IPS-20b (cell line): ENCODE data around the gene SLC39A5.

Source experiments
- H3K27ac ChIP-seq: one replicate; pipeline ENCODE4 v1.5.1; 2013; ENCODE audit warnings: low read length
- H3K27me3 ChIP-seq: 2 replicates; pipeline ENCODE4 v1.6.1; 2013; ENCODE audit warnings: mild to moderate bottlenecking, low read length, inconsistent platforms; ENCODE audit not compliant: insufficient read depth
- H3K36me3 ChIP-seq: 2 replicates; pipeline ENCODE4 v1.6.1; 2013; ENCODE audit warnings: low read depth, mild to moderate bottlenecking, inconsistent platforms, low read length, moderate library complexity; ENCODE audit not compliant: insufficient read depth
- H3K4me1 ChIP-seq: 2 replicates; pipeline ENCODE4 v1.6.1; 2013; ENCODE audit warnings: mild to moderate bottlenecking, control low read depth, inconsistent platforms, low read length, moderate library complexity; ENCODE audit not compliant: insufficient read depth
- H3K4me3 ChIP-seq: 2 replicates; pipeline ENCODE4 v1.5.1; 2013; ENCODE audit warnings: mild to moderate bottlenecking, low read length, inconsistent platforms
- H3K9ac ChIP-seq: 2 replicates; pipeline ENCODE4 v1.6.1; 2013; ENCODE audit warnings: low read depth, mild to moderate bottlenecking, inconsistent platforms, low read length, moderate library complexity
- H3K9me3 ChIP-seq: 2 replicates; pipeline ENCODE4 v1.6.1; 2013; ENCODE audit warnings: mild to moderate bottlenecking, low read depth, low read length, inconsistent platforms; ENCODE audit not compliant: insufficient read depth

Gene SLC39A5

GRCh38 chr12:56234746-56235436 lies 5.0 kb downstream of the SLC39A5 start:
- H3K9ac ChIP-seq = no peak overlapping the region
- peaks cover 12% of the 10 kb centered on the region; the same call in 1 of the 2 replicates for H3K36me3 ChIP-seq
- no peaks in the 10 kb centered on the region for H3K27me3 ChIP-seq
- no peak overlapping the region for H3K4me3 ChIP-seq
- no peaks in the 10 kb centered on the region; the same call in 1 of the 2 replicates for H3K4me1 ChIP-seq
- H3K9me3 ChIP-seq = no peaks in the 10 kb centered on the region
- no peak overlapping the region for H3K27ac ChIP-seq

- Histone ChIP-seq H3K36me3 (peaks cover 24% of the 10 kb centered on the region), H3K9ac (no peak overlapping the region)
Measured at GRCh38 chr12:56236091-56236490, 6.2 kb downstream of the SLC39A5 start.

GRCh38 chr12:56236985-56237384 lies 7.1 kb downstream of the SLC39A5 start:
- H3K27ac ChIP-seq = no peak overlapping the region
- H3K9ac ChIP-seq = no peak overlapping the region
- H3K9me3 ChIP-seq = no peaks in the 10 kb centered on the region
- no peaks in the 10 kb centered on the region for H3K4me1 ChIP-seq
- peaks cover 33% of the 10 kb centered on the region for H3K36me3 ChIP-seq
- no peak overlapping the region for H3K4me3 ChIP-seq
- H3K27me3 ChIP-seq = no peaks in the 10 kb centered on the region

More at GRCh38 chr12:56236091-56236490, 6.2 kb downstream of the SLC39A5 start:
- no peaks in the 10 kb centered on the region for H3K4me1 ChIP-seq
- no peaks in the 10 kb centered on the region for H3K9me3 ChIP-seq
- no peak overlapping the region for H3K27ac ChIP-seq
- no peak overlapping the region for H3K4me3 ChIP-seq
- H3K27me3 ChIP-seq = no peaks in the 10 kb centered on the region

- Histone ChIP-seq H3K36me3 (peaks cover 38% of the 10 kb centered on the region), H3K9me3 (no peaks in the 10 kb centered on the region), H3K9ac (no peak overlapping the region), H3K27me3 (no peaks in the 10 kb centered on the region), H3K27ac (no peak overlapping the region), H3K4me1 (no peaks in the 10 kb centered on the region), H3K4me3 (no peak overlapping the region)
Measured at GRCh38 chr12:56237552-56237951, 7.7 kb downstream of the SLC39A5 start.

GRCh38 chr12:56241424-56242303 lies 11.8 kb downstream of the SLC39A5 start:
- H3K9me3 ChIP-seq = no peaks in the 10 kb centered on the region
- H3K4me1 ChIP-seq = no peaks in the 10 kb centered on the region
- no peak overlapping the region for H3K4me3 ChIP-seq
- H3K27ac ChIP-seq = no peak overlapping the region
- H3K9ac ChIP-seq = no peak overlapping the region
- peaks cover 70% of the 10 kb centered on the region for H3K36me3 ChIP-seq
- no peaks in the 10 kb centered on the region for H3K27me3 ChIP-seq

- no peak overlapping the region for H3K9ac ChIP-seq
- no peak overlapping the region for H3K27ac ChIP-seq
- H3K27me3 ChIP-seq = no peaks in the 10 kb centered on the region
- H3K9me3 ChIP-seq = no peaks in the 10 kb centered on the region
- H3K4me1 ChIP-seq = no peaks in the 10 kb centered on the region
- H3K4me3 ChIP-seq = no peak overlapping the region
- peaks cover 82% of the 10 kb centered on the region for H3K36me3 ChIP-seq
Measured at GRCh38 chr12:56242986-56243385, 13.1 kb downstream of the SLC39A5 start.

GRCh38 chr12:56243731-56244181 lies 13.9 kb downstream of the SLC39A5 start:
- H3K4me1 ChIP-seq = no peaks in the 10 kb centered on the region
- H3K4me3 ChIP-seq = no peak overlapping the region
- no peaks in the 10 kb centered on the region for H3K27me3 ChIP-seq
- H3K27ac ChIP-seq = no peak overlapping the region
- peaks cover 90% of the 10 kb centered on the region for H3K36me3 ChIP-seq
- no peak overlapping the region for H3K9ac ChIP-seq
- H3K9me3 ChIP-seq = no peaks in the 10 kb centered on the region

GRCh38 chr12:56244494-56244893 lies 14.6 kb downstream of the SLC39A5 start:
- Histone ChIP-seq H3K9ac (no peak overlapping the region), H3K27ac (no peak overlapping the region), H3K4me1 (no peaks in the 10 kb centered on the region), H3K4me3 (no peak overlapping the region), H3K27me3 (no peaks in the 10 kb centered on the region), H3K36me3 (peaks cover 92% of the 10 kb centered on the region), H3K9me3 (no peaks in the 10 kb centered on the region)

- Histone ChIP-seq H3K9ac (no peak overlapping the region), H3K36me3 (peaks cover 82% of the 10 kb centered on the region), H3K4me3 (no peak overlapping the region), H3K4me1 (no peaks in the 10 kb centered on the region), H3K27me3 (no peaks in the 10 kb centered on the region), H3K27ac (no peak overlapping the region), H3K9me3 (no peaks in the 10 kb centered on the region)
Measured at GRCh38 chr12:56247923-56248322, 18.1 kb downstream of the SLC39A5 start.

GRCh38 chr12:56248711-56249110 lies 18.9 kb downstream of the SLC39A5 start:
- H3K27me3 ChIP-seq = no peaks in the 10 kb centered on the region
- H3K9ac ChIP-seq = no peak overlapping the region
- no peaks in the 10 kb centered on the region for H3K9me3 ChIP-seq
- no peak overlapping the region for H3K4me3 ChIP-seq
- no peaks in the 10 kb centered on the region for H3K4me1 ChIP-seq
- no peak overlapping the region for H3K27ac ChIP-seq
- peaks cover 82% of the 10 kb centered on the region for H3K36me3 ChIP-seq

- no peak overlapping the region for H3K4me3 ChIP-seq
- H3K4me1 ChIP-seq = peaks cover 13% of the 10 kb centered on the region
- H3K27ac ChIP-seq = no peak overlapping the region
- H3K9me3 ChIP-seq = no peaks in the 10 kb centered on the region
- H3K27me3 ChIP-seq = no peaks in the 10 kb centered on the region
- H3K9ac ChIP-seq = no peak overlapping the region
- H3K36me3 ChIP-seq = peaks cover 72% of the 10 kb centered on the region
Measured at GRCh38 chr12:56252649-56253048, 22.8 kb downstream of the SLC39A5 start.

GRCh38 chr12:56253091-56253490 lies 23.2 kb downstream of the SLC39A5 start:
- no peak overlapping the region for H3K4me3 ChIP-seq
- no peaks in the 10 kb centered on the region for H3K9me3 ChIP-seq
- H3K4me1 ChIP-seq = peaks cover 13% of the 10 kb centered on the region
- H3K27ac ChIP-seq = no peak overlapping the region
- no peak overlapping the region for H3K9ac ChIP-seq
- peaks cover 67% of the 10 kb centered on the region for H3K36me3 ChIP-seq
- H3K27me3 ChIP-seq = no peaks in the 10 kb centered on the region
